GM19043 (cell line): ENCODE measurements around the gene TFAP2B.

ENCODE experiments used
- ATAC-seq: cut with Tn5 transposase; IDR thresholded peaks from one replicate; pipeline ENCODE4 v1.9.1; 2021; ENCODE audit warnings: low read depth; ENCODE audit not compliant: unreplicated experiment

TFAP2B gene

GRCh38 chr6:50846144-50846851 is 27.6 kb downstream of the TFAP2B start:
- no peak for ATAC-seq

GRCh38 chr6:50846852-50847155 is 28.1 kb downstream of the TFAP2B start:
- ATAC-seq: no peak

GRCh38 chr6:50847890-50848594 is 29.4 kb downstream of the TFAP2B start:
- ATAC-seq: no peak

GRCh38 chr6:50848989-50849795 is 30.5 kb downstream of the TFAP2B start:
- no peak for ATAC-seq

GRCh38 chr6:50849796-50850180 is 31.1 kb downstream of the TFAP2B start:
- no peak for ATAC-seq

- ATAC-seq: no peak
These were observed 31.8 kb downstream of the TFAP2B start for GRCh38 chr6:50850223-50851048.

- ATAC-seq: no peak
These were observed 32.6 kb downstream of the TFAP2B start for GRCh38 chr6:50851049-50851845.

GRCh38 chr6:50853939-50854338 is 35.3 kb downstream of the TFAP2B start:
- no peak for ATAC-seq

GRCh38 chr6:50861692-50862091 is 43.0 kb downstream of the TFAP2B start:
- ATAC-seq: no peak

- no peak for ATAC-seq
These were observed 43.5 kb downstream of the TFAP2B start for GRCh38 chr6:50862176-50862575.

- no peak for ATAC-seq
These were observed 45.9 kb downstream of the TFAP2B start for GRCh38 chr6:50864601-50865000.

GRCh38 chr6:50868466-50868865 is 49.8 kb downstream of the TFAP2B start:
- ATAC-seq: no peak

GRCh38 chr6:50873167-50873566 is 54.5 kb downstream of the TFAP2B start:
- ATAC-seq: no peak

GRCh38 chr6:50884364-50884763 is 65.7 kb downstream of the TFAP2B start:
- no peak for ATAC-seq

GRCh38 chr6:50887112-50887511 is 68.4 kb downstream of the TFAP2B start:
- ATAC-seq: no peak

GRCh38 chr6:50889497-50889896 is 70.8 kb downstream of the TFAP2B start:
- no peak for ATAC-seq

GRCh38 chr6:50889935-50890334 is 71.3 kb downstream of the TFAP2B start:
- ATAC-seq: no peak

- ATAC-seq: no peak
These were observed 71.9 kb downstream of the TFAP2B start for GRCh38 chr6:50890579-50890978.

- no peak for ATAC-seq
These were observed 72.6 kb downstream of the TFAP2B start for GRCh38 chr6:50891290-50891689.
